HEK293 (cell line): ENCODE results near the gene PTPRG.

Source experiments
- WT1 ChIP-seq: fragments of 450-650 bp; formaldehyde crosslinking; IDR thresholded peaks from 2 replicates; pipeline ENCODE4 v1.5.1; 2016; ENCODE audit warnings: missing biosample characterization, missing genetic modification characterization
- YY1 ChIP-seq: fragments of 450-650 bp; formaldehyde crosslinking; IDR thresholded peaks from 2 replicates; pipeline ENCODE4 v1.5.1; 2018; ENCODE audit warnings: missing biosample characterization, missing genetic modification characterization
- TF ChIP-seq, protein P1 (sequence below): fragments of 450-650 bp; formaldehyde crosslinking; IDR thresholded peaks from 2 replicates; pipeline ENCODE4 v1.5.1; 2016; ENCODE audit warnings: missing biosample characterization, missing genetic modification characterization
- TF ChIP-seq, protein P2 (sequence below): fragments of 450-650 bp; formaldehyde crosslinking; IDR thresholded peaks from 2 replicates; pipeline ENCODE4 v1.5.1; 2016; ENCODE audit warnings: missing biosample characterization, missing genetic modification characterization

DNA sequence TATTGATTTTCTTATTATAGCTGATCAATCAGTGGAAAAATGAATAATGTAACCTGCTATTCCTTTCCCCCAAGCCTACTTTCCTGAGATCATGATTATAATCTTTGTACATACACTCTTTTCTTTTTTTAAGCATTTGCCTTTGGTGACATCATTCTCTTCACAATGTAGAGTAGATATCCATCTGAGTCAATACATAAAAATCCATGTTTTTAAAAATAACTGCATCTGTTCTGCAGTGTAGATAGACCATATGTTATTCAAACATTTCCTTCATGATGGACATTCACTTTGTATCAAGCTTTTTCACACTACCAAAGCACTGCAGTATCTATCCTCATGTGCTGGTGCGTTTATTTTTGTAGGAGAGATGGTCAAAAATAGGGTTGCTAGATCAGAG, 211.1 kb downstream of the PTPRG start:
- TF ChIP-seq WT1, result no peak
- TF ChIP-seq, protein P1, sequence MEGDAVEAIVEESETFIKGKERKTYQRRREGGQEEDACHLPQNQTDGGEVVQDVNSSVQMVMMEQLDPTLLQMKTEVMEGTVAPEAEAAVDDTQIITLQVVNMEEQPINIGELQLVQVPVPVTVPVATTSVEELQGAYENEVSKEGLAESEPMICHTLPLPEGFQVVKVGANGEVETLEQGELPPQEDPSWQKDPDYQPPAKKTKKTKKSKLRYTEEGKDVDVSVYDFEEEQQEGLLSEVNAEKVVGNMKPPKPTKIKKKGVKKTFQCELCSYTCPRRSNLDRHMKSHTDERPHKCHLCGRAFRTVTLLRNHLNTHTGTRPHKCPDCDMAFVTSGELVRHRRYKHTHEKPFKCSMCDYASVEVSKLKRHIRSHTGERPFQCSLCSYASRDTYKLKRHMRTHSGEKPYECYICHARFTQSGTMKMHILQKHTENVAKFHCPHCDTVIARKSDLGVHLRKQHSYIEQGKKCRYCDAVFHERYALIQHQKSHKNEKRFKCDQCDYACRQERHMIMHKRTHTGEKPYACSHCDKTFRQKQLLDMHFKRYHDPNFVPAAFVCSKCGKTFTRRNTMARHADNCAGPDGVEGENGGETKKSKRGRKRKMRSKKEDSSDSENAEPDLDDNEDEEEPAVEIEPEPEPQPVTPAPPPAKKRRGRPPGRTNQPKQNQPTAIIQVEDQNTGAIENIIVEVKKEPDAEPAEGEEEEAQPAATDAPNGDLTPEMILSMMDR (tag by site-specific recombination), result no peak
- TF ChIP-seq, protein P2, sequence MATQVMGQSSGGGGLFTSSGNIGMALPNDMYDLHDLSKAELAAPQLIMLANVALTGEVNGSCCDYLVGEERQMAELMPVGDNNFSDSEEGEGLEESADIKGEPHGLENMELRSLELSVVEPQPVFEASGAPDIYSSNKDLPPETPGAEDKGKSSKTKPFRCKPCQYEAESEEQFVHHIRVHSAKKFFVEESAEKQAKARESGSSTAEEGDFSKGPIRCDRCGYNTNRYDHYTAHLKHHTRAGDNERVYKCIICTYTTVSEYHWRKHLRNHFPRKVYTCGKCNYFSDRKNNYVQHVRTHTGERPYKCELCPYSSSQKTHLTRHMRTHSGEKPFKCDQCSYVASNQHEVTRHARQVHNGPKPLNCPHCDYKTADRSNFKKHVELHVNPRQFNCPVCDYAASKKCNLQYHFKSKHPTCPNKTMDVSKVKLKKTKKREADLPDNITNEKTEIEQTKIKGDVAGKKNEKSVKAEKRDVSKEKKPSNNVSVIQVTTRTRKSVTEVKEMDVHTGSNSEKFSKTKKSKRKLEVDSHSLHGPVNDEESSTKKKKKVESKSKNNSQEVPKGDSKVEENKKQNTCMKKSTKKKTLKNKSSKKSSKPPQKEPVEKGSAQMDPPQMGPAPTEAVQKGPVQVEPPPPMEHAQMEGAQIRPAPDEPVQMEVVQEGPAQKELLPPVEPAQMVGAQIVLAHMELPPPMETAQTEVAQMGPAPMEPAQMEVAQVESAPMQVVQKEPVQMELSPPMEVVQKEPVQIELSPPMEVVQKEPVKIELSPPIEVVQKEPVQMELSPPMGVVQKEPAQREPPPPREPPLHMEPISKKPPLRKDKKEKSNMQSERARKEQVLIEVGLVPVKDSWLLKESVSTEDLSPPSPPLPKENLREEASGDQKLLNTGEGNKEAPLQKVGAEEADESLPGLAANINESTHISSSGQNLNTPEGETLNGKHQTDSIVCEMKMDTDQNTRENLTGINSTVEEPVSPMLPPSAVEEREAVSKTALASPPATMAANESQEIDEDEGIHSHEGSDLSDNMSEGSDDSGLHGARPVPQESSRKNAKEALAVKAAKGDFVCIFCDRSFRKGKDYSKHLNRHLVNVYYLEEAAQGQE (tag by site-specific recombination), result no peak
- TF ChIP-seq YY1 (tag by site-specific recombination), result no peak
